ENCODE measurements around the gene SOX12.
"Not testable (repeated sequence)": the region's sequence is repeated elsewhere in the genome, so short reads cannot be mapped to it uniquely, and the experiment has no call there.

Gene SOX12

DNA sequence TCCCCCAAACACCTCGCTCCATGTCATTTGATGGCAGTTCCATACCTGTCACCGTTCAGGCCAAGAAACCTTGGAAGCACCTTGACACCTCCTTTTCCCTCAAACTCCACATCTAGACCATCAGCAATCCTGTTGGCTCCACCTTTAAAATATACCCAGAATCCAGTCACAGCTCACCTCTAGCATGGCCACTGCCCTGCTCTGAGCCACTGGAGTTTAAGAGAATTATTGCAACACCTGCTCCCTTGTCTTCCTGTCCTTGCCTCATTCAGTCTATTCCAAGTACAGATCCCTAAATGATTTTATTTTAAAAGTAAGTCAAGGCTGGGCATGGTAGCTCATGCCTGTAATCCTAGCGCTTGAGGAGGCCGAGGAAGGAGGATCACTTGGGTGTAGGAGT, 43.6 kb downstream of the SOX12 start:
- Histone ChIP-seq H3K4me3 (ENCODE audit: low read length) (no peak overlapping the region), H3K9ac (ENCODE audit: low read depth, low read length) (no peak overlapping the region), H3K9me3 (ENCODE audit: insufficient read depth, low read depth, low read length) (no peaks in the 10 kb centered on the region), H3K36me3 (ENCODE audit: insufficient read depth, low read depth, low read length) (no peaks in the 10 kb centered on the region), H3K4me1 (ENCODE audit: insufficient read depth, low read length) (no peaks in the 10 kb centered on the region), H3K27me3 (ENCODE audit: insufficient read depth, low read length) (no peaks in the 10 kb centered on the region), H3K27ac (ENCODE audit: low read length) (no peak overlapping the region)

DNA sequence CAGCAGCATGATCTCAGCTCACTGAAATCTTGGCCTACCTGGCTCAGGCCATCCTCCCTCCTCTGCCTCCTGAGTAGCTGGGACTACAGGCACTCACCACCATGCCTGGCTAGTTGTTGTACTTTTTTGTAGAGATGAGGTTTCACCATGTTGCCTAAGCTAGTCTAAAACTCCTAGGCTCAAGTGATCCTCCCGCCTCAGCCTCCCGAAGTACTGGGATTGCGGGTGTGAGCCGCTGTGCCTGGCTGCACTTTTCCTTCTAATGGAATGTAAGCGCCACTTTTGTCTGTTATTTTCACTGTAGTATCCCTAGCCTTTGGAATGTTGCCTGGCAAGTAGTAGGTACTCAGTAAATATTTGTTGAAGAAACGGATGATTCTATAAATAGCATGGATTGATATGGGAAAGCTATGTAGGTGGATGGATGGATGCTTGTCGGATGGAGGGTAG, 44.8 kb downstream of the SOX12 start:
- Histone ChIP-seq H3K27me3 (ENCODE audit: insufficient read depth, low read length) (no peaks in the 10 kb centered on the region), H3K9me3 (ENCODE audit: insufficient read depth, low read depth, low read length) (no peaks in the 10 kb centered on the region), H3K9ac (ENCODE audit: low read depth, low read length) (no peak overlapping the region), H3K36me3 (ENCODE audit: insufficient read depth, low read depth, low read length) (no peaks in the 10 kb centered on the region), H3K4me3 (ENCODE audit: low read length) (no peak overlapping the region), H3K27ac (ENCODE audit: low read length) (no peak overlapping the region), H3K4me1 (ENCODE audit: insufficient read depth, low read length) (no peaks in the 10 kb centered on the region)

DNA sequence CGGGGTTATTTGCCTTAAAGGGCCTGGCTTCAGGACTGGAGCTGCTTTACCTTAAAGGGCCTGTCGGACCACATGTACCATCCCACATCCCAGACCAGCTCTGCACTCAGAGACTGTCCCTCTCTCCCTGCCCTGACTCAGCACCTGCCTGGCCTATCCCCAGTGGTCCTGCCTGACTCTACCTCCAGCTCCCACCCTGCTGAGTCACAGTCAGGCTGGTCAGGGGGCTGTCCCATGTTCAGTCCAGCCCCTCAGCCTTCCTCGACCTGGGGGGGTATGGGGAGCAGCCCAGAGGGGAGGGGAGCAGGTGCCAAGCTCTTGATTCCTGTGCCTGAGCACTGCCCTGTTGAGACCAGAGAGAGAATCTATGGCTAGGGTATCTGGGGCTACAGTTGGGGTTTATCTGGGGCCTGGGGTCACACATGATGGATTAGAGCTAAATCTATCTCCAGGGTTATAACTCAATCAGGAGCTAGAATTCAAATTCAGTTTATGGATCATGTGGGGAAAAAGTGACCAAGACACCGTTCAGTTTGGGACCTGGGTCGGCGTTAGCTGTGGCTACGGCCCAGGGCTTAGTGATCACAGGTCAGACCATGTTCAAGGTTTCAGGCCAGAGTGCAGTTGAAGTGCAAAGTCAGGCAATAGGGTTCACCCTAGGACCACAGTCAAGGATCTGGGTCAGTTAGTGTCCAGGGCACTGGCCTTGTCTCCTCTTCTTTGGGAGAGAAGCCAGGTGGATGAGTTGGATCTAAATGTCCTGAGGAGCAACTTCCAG, 45.8 kb downstream of the SOX12 start:
- no peaks in the 10 kb centered on the region for H3K4me1 ChIP-seq (ENCODE audit: insufficient read depth, low read length)
- H3K27me3 ChIP-seq (ENCODE audit: insufficient read depth, low read length), result no peaks in the 10 kb centered on the region
- no peaks in the 10 kb centered on the region for H3K9me3 ChIP-seq (ENCODE audit: insufficient read depth, low read depth, low read length)
- H3K36me3 ChIP-seq (ENCODE audit: insufficient read depth, low read depth, low read length), result no peaks in the 10 kb centered on the region
- H3K4me3 ChIP-seq (ENCODE audit: low read length), result no peak overlapping the region
- H3K9ac ChIP-seq (ENCODE audit: low read depth, low read length), result no peak overlapping the region
- no peak overlapping the region for H3K27ac ChIP-seq (ENCODE audit: low read length)

DNA sequence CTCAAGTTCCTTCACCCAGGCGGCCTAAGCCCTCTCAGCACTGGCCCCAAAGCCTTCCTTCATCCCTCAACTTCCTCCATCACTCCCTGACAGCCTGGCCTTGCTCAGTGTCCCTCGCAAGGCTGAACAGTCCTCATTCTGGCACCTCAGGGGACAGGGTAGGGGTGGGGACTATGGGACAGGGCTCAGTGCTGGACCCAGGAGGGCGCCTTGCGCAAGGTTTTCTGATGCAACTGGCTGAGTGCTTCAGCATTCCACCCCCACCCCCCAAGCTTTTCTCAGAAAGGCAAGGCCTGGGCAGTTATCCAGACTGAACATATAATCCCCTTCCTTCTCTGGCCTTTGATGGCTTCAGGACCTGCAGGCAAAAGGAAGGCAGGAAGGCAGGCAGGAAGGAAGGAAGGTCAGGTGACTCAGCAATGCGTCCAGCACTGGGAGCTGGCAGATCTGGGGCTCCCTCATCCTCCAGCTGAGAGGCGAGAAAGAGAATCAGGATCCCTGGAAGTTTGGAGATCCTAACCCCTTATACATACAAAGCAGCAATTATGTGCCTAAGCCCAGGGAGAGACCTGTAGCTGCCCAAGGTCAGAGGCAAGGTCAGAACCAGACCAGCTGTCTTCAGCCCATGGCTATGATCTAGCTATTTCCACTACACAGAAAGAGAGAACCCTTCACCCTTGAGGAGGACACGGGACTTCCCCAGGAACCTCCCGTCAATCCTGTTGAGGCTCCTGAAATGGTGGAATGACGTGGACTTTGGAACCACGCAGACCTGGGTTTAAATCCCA, 46.6 kb downstream of the SOX12 start:
- H3K4me3 ChIP-seq (ENCODE audit: low read length), result no peak overlapping the region
- no peaks in the 10 kb centered on the region for H3K4me1 ChIP-seq (ENCODE audit: insufficient read depth, low read length)
- H3K27ac ChIP-seq (ENCODE audit: low read length), result no peak overlapping the region
- no peak overlapping the region for H3K9ac ChIP-seq (ENCODE audit: low read depth, low read length)
- no peaks in the 10 kb centered on the region for H3K36me3 ChIP-seq (ENCODE audit: insufficient read depth, low read depth, low read length)
- no peaks in the 10 kb centered on the region for H3K27me3 ChIP-seq (ENCODE audit: insufficient read depth, low read length)
- H3K9me3 ChIP-seq (ENCODE audit: insufficient read depth, low read depth, low read length), result no peaks in the 10 kb centered on the region

DNA sequence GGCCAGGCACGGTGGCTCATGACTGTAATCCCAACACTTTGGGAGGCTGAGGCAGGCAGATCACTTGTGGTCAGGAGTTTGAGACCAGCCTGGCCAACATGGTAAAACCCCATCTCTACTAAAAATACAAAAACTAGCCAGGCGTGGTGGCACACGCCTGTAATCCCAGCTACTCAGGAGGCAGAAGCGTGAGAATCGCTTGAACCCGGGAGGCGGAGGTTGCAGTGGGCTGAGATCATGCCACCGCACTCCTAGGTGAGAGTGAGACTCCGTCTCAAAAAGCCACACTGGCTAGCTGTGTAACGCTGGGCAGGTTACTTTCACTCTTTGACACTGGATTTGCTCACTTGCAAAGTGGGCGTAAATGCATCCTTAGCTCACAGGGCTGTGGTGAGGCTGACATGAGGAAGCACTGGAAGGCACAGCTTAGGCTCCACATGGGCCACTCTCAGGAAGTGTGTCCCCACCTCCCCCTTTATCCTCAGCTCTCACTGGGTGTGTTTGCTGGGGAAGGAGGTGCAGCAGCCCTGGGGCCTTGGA, 47.3 kb downstream of the SOX12 start:
- not testable (repeated sequence) for H3K27ac ChIP-seq (ENCODE audit: low read length)

DNA sequence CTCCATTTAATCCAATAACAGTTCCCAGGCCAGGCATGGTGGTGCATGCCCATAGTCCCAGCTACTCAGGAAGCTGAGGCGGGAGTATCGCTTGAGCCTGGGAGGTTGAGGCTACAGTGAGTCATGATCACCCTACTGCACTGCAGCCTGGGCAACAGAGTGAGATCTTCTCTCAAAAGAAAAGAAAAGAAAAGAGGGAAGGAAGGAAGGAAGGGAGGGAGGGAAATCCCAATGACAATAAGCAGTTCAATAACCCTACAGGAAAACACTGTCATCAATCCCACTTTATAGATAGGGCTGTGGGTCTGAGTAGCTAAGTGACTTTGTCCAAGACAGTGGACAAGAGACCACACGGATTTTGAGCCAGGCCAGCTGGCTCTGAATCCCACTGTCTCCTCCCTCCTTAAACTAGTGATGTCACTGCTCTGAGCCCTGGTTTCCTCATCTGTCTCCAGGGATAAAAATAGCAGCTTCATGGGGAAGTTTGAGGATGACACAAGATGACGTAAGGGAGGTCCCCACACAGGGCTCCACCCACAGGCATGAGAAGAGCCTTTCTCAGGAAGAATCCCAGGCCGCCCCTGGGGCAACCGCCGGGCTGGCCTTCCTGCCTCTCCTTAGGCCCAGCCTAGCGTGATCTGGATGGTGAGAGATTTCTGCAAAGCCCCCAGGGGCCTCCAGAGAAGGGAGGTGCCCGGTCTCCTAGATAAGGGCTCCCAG, 48.0 kb downstream of the SOX12 start:
- H3K27me3 ChIP-seq (ENCODE audit: insufficient read depth, low read length), result no peaks in the 10 kb centered on the region
- H3K9me3 ChIP-seq (ENCODE audit: insufficient read depth, low read depth, low read length), result no peaks in the 10 kb centered on the region
- no peak overlapping the region for H3K27ac ChIP-seq (ENCODE audit: low read length)
- H3K4me1 ChIP-seq (ENCODE audit: insufficient read depth, low read length), result no peaks in the 10 kb centered on the region
- no peak overlapping the region for H3K4me3 ChIP-seq (ENCODE audit: low read length)
- H3K36me3 ChIP-seq (ENCODE audit: insufficient read depth, low read depth, low read length), result no peaks in the 10 kb centered on the region
- H3K9ac ChIP-seq (ENCODE audit: low read depth, low read length), result no peak overlapping the region

More for the DNA sequence above, 47.3 kb downstream of the SOX12 start:
- H3K9ac ChIP-seq (ENCODE audit: low read depth, low read length); H3K4me3 ChIP-seq (ENCODE audit: low read length); H3K9me3 ChIP-seq (ENCODE audit: insufficient read depth, low read depth, low read length); H3K4me1 ChIP-seq (ENCODE audit: insufficient read depth, low read length); H3K36me3 ChIP-seq (ENCODE audit: insufficient read depth, low read depth, low read length); H3K27me3 ChIP-seq (ENCODE audit: insufficient read depth, low read length): not testable (repeated sequence)

DNA sequence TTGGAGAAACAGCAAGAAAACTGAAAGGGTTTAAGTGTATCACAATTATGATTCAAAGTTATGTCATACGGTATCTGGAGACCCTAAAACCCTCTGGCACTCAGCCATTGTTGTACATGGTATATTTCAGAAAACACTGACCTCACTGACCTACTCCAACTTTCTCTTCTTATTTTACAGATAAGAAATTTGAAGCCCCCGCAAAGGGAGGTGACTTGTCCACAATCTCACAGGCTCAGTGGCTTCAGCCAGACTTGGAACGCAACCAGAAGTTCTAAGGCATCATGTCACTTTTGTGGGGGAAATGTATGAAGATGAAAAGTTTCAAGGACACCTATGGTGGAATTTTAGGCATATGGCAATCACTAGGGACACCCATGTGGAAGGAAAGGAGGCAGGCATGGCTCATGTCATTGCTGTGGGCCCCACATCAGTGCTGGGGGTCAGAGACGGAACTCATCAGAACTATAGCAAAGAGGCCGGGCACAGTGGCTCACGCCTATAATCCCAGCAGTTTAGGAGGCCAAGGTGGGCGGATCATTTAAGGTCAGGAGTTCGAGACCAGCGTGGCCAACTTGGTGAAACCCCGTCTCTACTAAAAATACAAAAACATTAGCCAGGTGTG, 50.0 kb downstream of the SOX12 start:
- H3K27me3 ChIP-seq (ENCODE audit: insufficient read depth, low read length), result peaks cover 8% of the 10 kb centered on the region; the same call in 1 of the 2 replicates
- no peak overlapping the region for H3K4me3 ChIP-seq (ENCODE audit: low read length)
- no peak overlapping the region for H3K27ac ChIP-seq (ENCODE audit: low read length)
- no peaks in the 10 kb centered on the region for H3K9me3 ChIP-seq (ENCODE audit: insufficient read depth, low read depth, low read length)
- no peaks in the 10 kb centered on the region for H3K4me1 ChIP-seq (ENCODE audit: insufficient read depth, low read length)
- no peaks in the 10 kb centered on the region for H3K36me3 ChIP-seq (ENCODE audit: insufficient read depth, low read depth, low read length)
- no peak overlapping the region for H3K9ac ChIP-seq (ENCODE audit: low read depth, low read length)

DNA sequence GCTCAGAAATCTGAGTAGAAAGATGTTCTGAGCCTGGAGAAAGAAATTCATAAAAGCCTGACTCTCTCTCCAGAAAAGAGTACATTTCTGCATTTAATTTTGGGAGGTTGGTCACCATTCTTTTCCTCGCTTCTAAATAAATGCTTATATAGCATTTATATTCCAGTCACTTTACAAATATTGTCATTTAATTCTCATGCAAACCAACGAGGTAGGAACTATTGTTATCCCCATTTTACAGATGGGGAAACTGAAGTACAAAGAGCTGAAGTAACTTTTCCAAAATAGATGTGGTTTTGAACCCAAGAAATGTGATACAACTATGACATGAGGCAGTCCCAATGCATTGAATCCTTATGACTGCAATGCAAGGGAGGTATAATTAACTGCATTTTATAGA, 50.7 kb downstream of the SOX12 start:
- H3K4me3 ChIP-seq (ENCODE audit: low read length), result no peak overlapping the region
- H3K27me3 ChIP-seq (ENCODE audit: insufficient read depth, low read length), result peaks cover 8% of the 10 kb centered on the region
- H3K36me3 ChIP-seq (ENCODE audit: insufficient read depth, low read depth, low read length), result no peaks in the 10 kb centered on the region
- no peaks in the 10 kb centered on the region for H3K4me1 ChIP-seq (ENCODE audit: insufficient read depth, low read length)
- H3K27ac ChIP-seq (ENCODE audit: low read length), result no peak overlapping the region
- H3K9me3 ChIP-seq (ENCODE audit: insufficient read depth, low read depth, low read length), result no peaks in the 10 kb centered on the region
- no peak overlapping the region for H3K9ac ChIP-seq (ENCODE audit: low read depth, low read length)

DNA sequence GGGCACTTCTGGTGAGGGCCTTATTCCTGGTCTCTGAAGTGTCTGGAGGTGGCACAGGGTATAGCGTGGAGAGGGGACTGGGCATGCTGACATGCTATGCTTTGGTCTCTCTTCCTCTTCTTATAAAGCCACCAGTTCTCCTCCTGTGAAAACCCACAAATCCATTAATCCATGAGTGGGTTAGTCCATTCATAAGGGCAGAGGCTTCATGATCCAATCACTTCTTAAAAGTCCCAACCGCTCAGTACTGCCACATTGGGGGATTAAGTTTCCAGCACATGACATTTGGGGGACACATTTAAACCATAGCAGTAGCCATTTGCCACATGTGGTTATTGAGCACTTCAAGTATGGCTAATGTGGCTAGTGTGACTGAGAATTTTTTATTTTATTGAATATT, 51.4 kb downstream of the SOX12 start:
- no peak overlapping the region for H3K27ac ChIP-seq (ENCODE audit: low read length)
- no peak overlapping the region for H3K4me3 ChIP-seq (ENCODE audit: low read length)
- H3K36me3 ChIP-seq (ENCODE audit: insufficient read depth, low read depth, low read length), result no peaks in the 10 kb centered on the region
- no peaks in the 10 kb centered on the region for H3K4me1 ChIP-seq (ENCODE audit: insufficient read depth, low read length)
- H3K27me3 ChIP-seq (ENCODE audit: insufficient read depth, low read length), result peaks cover 15% of the 10 kb centered on the region
- H3K9ac ChIP-seq (ENCODE audit: low read depth, low read length), result no peak overlapping the region
- H3K9me3 ChIP-seq (ENCODE audit: insufficient read depth, low read depth, low read length), result no peaks in the 10 kb centered on the region

DNA sequence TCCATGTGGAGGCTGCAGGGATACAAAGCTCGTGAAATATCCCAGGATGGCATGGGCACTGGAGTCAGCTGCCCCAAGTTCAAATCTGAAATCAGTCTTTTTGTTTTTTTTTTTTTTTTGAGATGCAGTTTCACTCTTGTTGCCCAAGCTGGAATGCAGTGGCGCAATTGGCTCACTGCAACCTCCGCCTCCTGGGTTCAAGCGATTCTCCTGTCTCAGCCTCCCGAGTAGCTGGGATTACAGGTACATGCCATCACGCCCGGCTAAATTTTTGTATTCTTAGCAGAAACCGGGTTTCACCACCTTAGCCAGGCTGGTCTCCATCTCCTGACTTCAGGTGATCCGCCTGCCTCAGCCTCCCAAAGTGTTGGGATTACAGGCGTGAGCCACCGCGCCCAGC, 52.2 kb downstream of the SOX12 start:
- not testable (repeated sequence) for H3K4me3 ChIP-seq (ENCODE audit: low read length); H3K36me3 ChIP-seq (ENCODE audit: insufficient read depth, low read depth, low read length); H3K9ac ChIP-seq (ENCODE audit: low read depth, low read length); H3K27ac ChIP-seq (ENCODE audit: low read length); H3K4me1 ChIP-seq (ENCODE audit: insufficient read depth, low read length); H3K9me3 ChIP-seq (ENCODE audit: insufficient read depth, low read depth, low read length)
- peaks cover 22% of the 10 kb centered on the region for H3K27me3 ChIP-seq (ENCODE audit: insufficient read depth, low read length)

DNA sequence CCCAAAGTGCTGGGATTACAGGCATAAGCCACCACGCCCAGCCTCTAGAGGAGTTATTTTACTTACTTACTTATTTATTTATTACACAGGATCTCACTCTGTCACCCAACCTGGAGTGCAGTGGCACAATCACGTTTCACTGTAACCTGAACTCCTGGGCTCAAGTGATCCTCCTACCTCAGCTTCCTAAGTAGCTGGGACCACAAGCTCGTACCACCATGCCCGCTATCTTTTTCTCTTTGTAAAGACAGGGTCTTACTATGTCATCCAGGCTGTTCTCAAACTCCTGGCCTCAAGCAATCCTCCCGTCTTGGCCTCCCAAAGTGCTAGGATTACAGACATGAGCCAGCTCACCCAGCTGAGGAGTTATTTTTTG, 53.6 kb downstream of the SOX12 start:
- H3K9ac ChIP-seq (ENCODE audit: low read depth, low read length), result no peak overlapping the region
- no peaks in the 10 kb centered on the region for H3K9me3 ChIP-seq (ENCODE audit: insufficient read depth, low read depth, low read length)
- no peak overlapping the region for H3K27ac ChIP-seq (ENCODE audit: low read length)
- H3K27me3 ChIP-seq (ENCODE audit: insufficient read depth, low read length), result peaks cover 35% of the 10 kb centered on the region
- no peak overlapping the region for H3K4me3 ChIP-seq (ENCODE audit: low read length)
- H3K36me3 ChIP-seq (ENCODE audit: insufficient read depth, low read depth, low read length), result no peaks in the 10 kb centered on the region
- 0 out of 2 replicates have a peak, but pooled peaks cover 5% of the 10 kb centered on the region for H3K4me1 ChIP-seq (ENCODE audit: insufficient read depth, low read length)

Measured in iPS-20b (cell line).